IPS DF 6.9 (cell line): ENCODE data around the gene TTC17.

ENCODE experiments used
- DNase-seq: peaks from one replicate; pipeline ENCODE4 v3.0.0-alpha.2; 2013; ENCODE audit warnings: low read depth, low spot score
- H3K27ac ChIP-seq: one replicate; pipeline ENCODE4 v1.5.1; 2013; ENCODE audit warnings: low read length, control low read depth
- H3K27me3 ChIP-seq: 2 replicates; pipeline ENCODE4 v1.6.1; 2013; ENCODE audit warnings: mild to moderate bottlenecking, low read length; ENCODE audit not compliant: control insufficient read depth, insufficient read depth
- H3K36me3 ChIP-seq: 2 replicates; pipeline ENCODE4 v1.6.1; 2013; ENCODE audit warnings: low read length; ENCODE audit not compliant: control insufficient read depth, insufficient read depth
- H3K4me1 ChIP-seq: 2 replicates; pipeline ENCODE4 v1.6.1; 2013; ENCODE audit warnings: low read length; ENCODE audit not compliant: control insufficient read depth, insufficient read depth
- H3K4me3 ChIP-seq: 2 replicates; pipeline ENCODE4 v1.5.1; 2013; ENCODE audit warnings: mild to moderate bottlenecking, low read length
- H3K9me3 ChIP-seq: 2 replicates; pipeline ENCODE4 v1.6.1; 2013; ENCODE audit warnings: low read length, inconsistent platforms; ENCODE audit not compliant: control insufficient read depth, insufficient read depth
- WGBS: extraction: QIAGEN DNeasy Blood & Tissue Kit; methylation state at CpG from one replicate; pipeline ENCODE4 v1.1.7; 2013; ENCODE audit warnings: mixed read lengths, missing lambda C conversion rate; ENCODE audit not compliant: insufficient read length, insufficient coverage; 5-methylcytosine and 5-hydroxymethylcytosine counted together

TTC17 gene

GRCh38 chr11:43493431-43493830, 134.7 kb downstream of the TTC17 start:
- no peaks in the 10 kb centered on the region for H3K27me3 ChIP-seq
- DNase-seq = no peak
- H3K9me3 ChIP-seq = no peaks in the 10 kb centered on the region
- peaks cover 11% of the 10 kb centered on the region; the same call in 1 of the 2 replicates for H3K36me3 ChIP-seq
- WGBS = no CpG with 5 or more reads among the region's 5 CpGs
- no peak overlapping the region for H3K4me3 ChIP-seq
- no peak overlapping the region for H3K27ac ChIP-seq
- H3K4me1 ChIP-seq = no peaks in the 10 kb centered on the region

DNA sequence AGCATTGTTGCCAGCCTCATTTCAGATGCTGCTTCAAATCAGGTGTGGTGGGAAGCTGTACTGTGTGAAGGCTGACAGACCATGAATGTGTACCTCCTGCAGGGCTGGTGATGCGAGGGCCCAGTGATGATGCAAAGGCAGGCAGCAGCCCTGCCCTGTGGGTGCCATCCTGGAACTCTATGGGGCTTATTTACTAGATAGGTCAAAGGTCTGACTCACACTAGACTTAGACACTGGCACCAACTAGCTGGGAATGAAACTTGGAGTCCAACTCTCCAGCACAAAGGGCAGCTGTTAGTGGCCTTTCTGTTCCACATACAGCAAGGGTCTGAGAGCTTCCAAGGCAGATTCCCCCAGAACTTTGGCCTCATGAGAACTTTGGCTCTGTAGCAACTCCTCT, 138.4 kb downstream of the TTC17 start:
- DNase-seq = no peak
- no peak overlapping the region for H3K4me3 ChIP-seq
- no peaks in the 10 kb centered on the region for H3K27me3 ChIP-seq
- WGBS = no CpG with 5 or more reads among the region's 1 CpG
- no peaks in the 10 kb centered on the region for H3K9me3 ChIP-seq
- H3K27ac ChIP-seq = no peak overlapping the region
- peaks cover 4% of the 10 kb centered on the region; the same call in 1 of the 2 replicates for H3K36me3 ChIP-seq
- no peaks in the 10 kb centered on the region for H3K4me1 ChIP-seq

- H3K4me1 ChIP-seq = no peaks in the 10 kb centered on the region
- H3K4me3 ChIP-seq = no peak overlapping the region
- no peaks in the 10 kb centered on the region for H3K9me3 ChIP-seq
- peaks cover 2% of the 10 kb centered on the region; the same call in 1 of the 2 replicates for H3K36me3 ChIP-seq
- H3K27me3 ChIP-seq = no peaks in the 10 kb centered on the region
- no CpG with 5 or more reads among the region's 3 CpGs for WGBS
- DNase-seq = no peak
- H3K27ac ChIP-seq = no peak overlapping the region
Measured at GRCh38 chr11:43498561-43498960, 139.8 kb downstream of the TTC17 start.

DNA sequence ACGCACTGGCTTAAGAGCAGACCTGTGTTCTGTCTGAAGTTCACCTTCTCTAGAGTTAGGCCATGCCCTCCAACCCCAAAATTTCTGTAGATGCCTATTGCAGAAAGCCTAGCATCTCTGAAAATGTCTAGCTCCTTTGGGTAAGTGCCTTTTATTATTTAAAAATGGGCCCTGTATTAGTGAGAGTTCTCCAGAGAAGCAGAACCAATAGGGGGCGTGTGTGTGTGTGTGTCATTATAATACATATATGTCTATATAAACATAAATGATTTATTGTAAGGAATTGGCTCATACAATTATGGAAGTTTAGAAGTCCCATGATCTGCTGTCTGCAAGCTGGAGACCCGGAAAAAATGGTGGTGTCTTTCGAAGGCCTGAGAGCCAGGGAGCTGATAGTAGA, 144.7 kb downstream of the TTC17 start:
- H3K36me3 ChIP-seq = no peaks in the 10 kb centered on the region
- WGBS = no CpG with 5 or more reads among the region's 4 CpGs
- no peak for DNase-seq
- H3K4me3 ChIP-seq = no peak overlapping the region
- no peak overlapping the region for H3K27ac ChIP-seq
- H3K27me3 ChIP-seq = no peaks in the 10 kb centered on the region
- H3K4me1 ChIP-seq = 0 out of 2 replicates have a peak, but pooled peaks cover 1% of the 10 kb centered on the region
- H3K9me3 ChIP-seq = no peaks in the 10 kb centered on the region

GRCh38 chr11:43504316-43504950, 145.7 kb downstream of the TTC17 start:
- Histone ChIP-seq H3K27me3 (no peaks in the 10 kb centered on the region), H3K27ac (no peak overlapping the region), H3K4me1 (0 out of 2 replicates have a peak, but pooled peaks cover 1% of the 10 kb centered on the region), H3K9me3 (no peaks in the 10 kb centered on the region), H3K4me3 (no peak overlapping the region), H3K36me3 (no peaks in the 10 kb centered on the region)
- peak; percentile 27 for DNase-seq
- no CpG with 5 or more reads among the region's 7 CpGs for WGBS

DNA sequence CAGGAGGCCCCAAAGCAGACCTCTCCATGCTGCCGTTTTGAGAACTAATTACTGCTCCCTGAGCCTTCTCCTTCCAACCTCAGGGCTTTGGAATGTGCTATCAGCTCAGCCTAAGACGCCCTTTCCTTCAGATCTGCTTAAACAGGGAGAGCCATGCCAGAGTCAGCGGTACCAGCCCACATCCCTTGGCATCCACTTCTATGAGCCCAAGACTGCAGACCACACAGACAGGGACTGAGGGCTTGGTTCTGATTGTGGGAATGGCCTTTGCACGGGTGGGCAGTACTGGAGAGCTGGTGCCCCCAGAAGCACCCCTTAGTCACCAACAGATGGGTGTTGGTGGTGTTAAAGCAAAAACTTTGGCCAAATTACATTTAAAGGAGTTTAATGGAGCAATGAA, 146.5 kb downstream of the TTC17 start:
- Histone ChIP-seq H3K27me3 (no peaks in the 10 kb centered on the region), H3K4me1 (0 out of 2 replicates have a peak, but pooled peaks cover 1% of the 10 kb centered on the region), H3K4me3 (no peak overlapping the region), H3K36me3 (no peaks in the 10 kb centered on the region), H3K27ac (no peak overlapping the region), H3K9me3 (no peaks in the 10 kb centered on the region)
- DNase-seq = no peak
- no CpG with 5 or more reads among the region's 4 CpGs for WGBS

- H3K36me3 ChIP-seq = no peaks in the 10 kb centered on the region
- 0 out of 2 replicates have a peak, but pooled peaks cover 1% of the 10 kb centered on the region for H3K4me1 ChIP-seq
- no peaks in the 10 kb centered on the region for H3K9me3 ChIP-seq
- H3K4me3 ChIP-seq = no peak overlapping the region
- no peak for DNase-seq
- WGBS = no CpG with 5 or more reads among the region's 5 CpGs
- no peak overlapping the region for H3K27ac ChIP-seq
- no peaks in the 10 kb centered on the region for H3K27me3 ChIP-seq
Measured at GRCh38 chr11:43507171-43507570, 148.5 kb downstream of the TTC17 start.

GRCh38 chr11:43508511-43508918, 149.8 kb downstream of the TTC17 start:
- Histone ChIP-seq H3K4me3 (no peak overlapping the region), H3K4me1 (0 out of 2 replicates have a peak, but pooled peaks cover 1% of the 10 kb centered on the region), H3K9me3 (no peaks in the 10 kb centered on the region), H3K27me3 (no peaks in the 10 kb centered on the region), H3K36me3 (no peaks in the 10 kb centered on the region), H3K27ac (no peak overlapping the region)
- no peak for DNase-seq
- WGBS = no CpG with 5 or more reads among the region's 3 CpGs

- H3K27ac ChIP-seq = no peak overlapping the region
- H3K9me3 ChIP-seq = no peaks in the 10 kb centered on the region
- no peaks in the 10 kb centered on the region for H3K27me3 ChIP-seq
- H3K4me1 ChIP-seq = 0 out of 2 replicates have a peak, but pooled peaks cover 1% of the 10 kb centered on the region
- DNase-seq = no peak
- no CpG with 5 or more reads among the region's 6 CpGs for WGBS
- H3K36me3 ChIP-seq = no peaks in the 10 kb centered on the region
- H3K4me3 ChIP-seq = no peak overlapping the region
Measured at GRCh38 chr11:43511959-43512358, 153.2 kb downstream of the TTC17 start.

GRCh38 chr11:43515090-43515489, 156.4 kb downstream of the TTC17 start:
- Histone ChIP-seq H3K4me1 (no peaks in the 10 kb centered on the region), H3K4me3 (no peak overlapping the region), H3K9me3 (no peaks in the 10 kb centered on the region), H3K27ac (no peak overlapping the region), H3K36me3 (no peaks in the 10 kb centered on the region), H3K27me3 (no peaks in the 10 kb centered on the region)
- WGBS = no CpG with 5 or more reads among the region's 6 CpGs
- peak; percentile 18 for DNase-seq

DNA sequence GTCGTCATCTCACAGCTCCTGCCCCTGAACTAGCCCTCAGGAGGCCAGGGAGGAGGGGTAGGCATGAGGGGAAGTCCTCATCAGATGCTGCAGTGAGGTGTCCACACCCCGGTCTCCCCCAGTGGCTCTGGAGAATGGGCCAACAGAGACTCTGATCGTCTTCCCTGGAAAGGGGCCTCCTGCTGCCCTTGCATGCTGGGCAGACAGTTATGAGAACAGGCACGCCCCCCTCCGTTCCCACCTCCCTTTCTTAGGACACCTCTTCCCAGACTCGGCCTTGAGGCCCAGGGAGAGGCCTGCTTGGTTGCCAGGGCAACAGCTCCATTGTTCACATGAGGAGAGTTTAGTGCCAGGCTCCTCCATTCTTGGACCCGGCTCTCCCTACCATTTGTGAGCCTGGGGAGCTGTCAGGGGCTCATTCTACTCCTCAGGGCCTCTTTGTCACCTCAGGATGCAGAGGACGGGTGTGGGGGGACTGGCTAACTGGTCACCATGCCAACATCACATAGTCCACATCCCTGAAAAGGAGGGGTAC, 157.7 kb downstream of the TTC17 start:
- DNase-seq = no peak
- H3K4me1 ChIP-seq = no peaks in the 10 kb centered on the region
- no CpG with 5 or more reads among the region's 8 CpGs for WGBS
- no peaks in the 10 kb centered on the region for H3K36me3 ChIP-seq
- no peak overlapping the region for H3K27ac ChIP-seq
- H3K4me3 ChIP-seq = no peak overlapping the region
- H3K9me3 ChIP-seq = no peaks in the 10 kb centered on the region
- H3K27me3 ChIP-seq = no peaks in the 10 kb centered on the region
